ENCODE data around the gene MACROD2. TPM values are rescaled to one million over a fixed set of nuclear protein-coding genes. Genes with fewer than 3 reads are reported as not detected.

MACROD2 gene
- total and polyA plus RNA-seq, 9 donors: 3.7 to 25.5 (median 7.8) TPM

- Histone ChIP-seq H3K4me1 (ENCODE audit: insufficient read depth) (peaks cover 12% of the 10 kb centered on the region), H3K27ac (no peak overlapping the region), H3K27me3 (no peaks in the 10 kb centered on the region), H3K4me3 (no peak overlapping the region), H3K36me3 (no peaks in the 10 kb centered on the region), H3K9me3 (no peaks in the 10 kb centered on the region)
- no peak for DNase-seq
- intact Hi-C loops (cut with DNase I): no loop called here
- TF ChIP-seq POLR2A (IDR thresholded peaks at IDR 0.05) (no peak), CTCF (IDR thresholded peaks at IDR 0.05) (no peak), EP300 (IDR thresholded peaks at IDR 0.05) (no peak)
- 72 to 92% (median 76%) methylated on average over 3 of the region's 3 CpGs for WGBS, 3 donors
These were observed 2104.8 kb downstream of the MACROD2 start for GRCh38 chr20:16100111-16100510.

GRCh38 chr20:16100767-16101166, 2105.5 kb downstream of the MACROD2 start:
- Histone ChIP-seq H3K4me3 (no peak overlapping the region), H3K27ac (no peak overlapping the region), H3K4me1 (ENCODE audit: insufficient read depth) (peaks cover 6% of the 10 kb centered on the region), H3K9me3 (no peaks in the 10 kb centered on the region), H3K27me3 (no peaks in the 10 kb centered on the region), H3K36me3 (no peaks in the 10 kb centered on the region)
- intact Hi-C loops (cut with DNase I): no loop called here
- 89 to 93% (median 92%) methylated on average over 4 of the region's 4 CpGs for WGBS, 3 donors
- DNase-seq: no peak
- TF ChIP-seq POLR2A (IDR thresholded peaks at IDR 0.05) (no peak), CTCF (IDR thresholded peaks at IDR 0.05) (no peak), EP300 (IDR thresholded peaks at IDR 0.05) (no peak)

Small RNA genes within 50 kb of the gene (small RNA-seq; reads per million reads assigned to genes)
- gene RN7SL864P (not detected), gene RNA5SP475 (not detected), gene RNU6-1159P (not detected), gene RNU6-115P (not detected), gene RNU6-228P (not detected), gene RNU6-278P (not detected), gene RPS3P1 (not detected)

Other genes starting within 250 kb of the MACROD2 start
- 10 to 100 TPM; 10.3 to 17.5 (median 15.9) TPM for gene ESF1, start 210.6 kb upstream of the MACROD2 start, total RNA-seq
- 10 to 100 TPM in 1 of 2 donors, 1 to 10 TPM in 1; 9.3 to 11.7 TPM for gene ESF1, start 210.6 kb upstream of the MACROD2 start, polyA plus RNA-seq
- 10 to 100 TPM in 6 of 7 donors, 1 to 10 TPM in 1; 5.0 to 23.4 (median 17.1) TPM for gene NDUFAF5, start 210.5 kb upstream of the MACROD2 start, total RNA-seq
- gene NDUFAF5, start 210.5 kb upstream of the MACROD2 start, polyA plus RNA-seq: 10 to 100 TPM; 10.0 to 15.6 TPM
- 1 to 10 TPM in 2 of 7 donors, under 1 TPM in 2, not detected in 3; 0.73 to 9.2 (median 2.8) TPM for gene SEL1L2, start 4.9 kb upstream of the MACROD2 start, total RNA-seq
- gene SEL1L2, start 4.9 kb upstream of the MACROD2 start, polyA plus RNA-seq: 1 to 10 TPM; 2.8 to 9.3 TPM

Data from ovary (tissue), 9 donors.